ENCODE data around the gene PLEKHG1. TPM values are rescaled to one million over a fixed set of nuclear protein-coding genes. Genes with fewer than 3 reads are reported as not detected.

PLEKHG1 gene
- total RNA-seq, 1 donor: 1.9 TPM

- no peak for DNase-seq (ENCODE audit: low read depth in 2 of 3, low spot score in 2 of 3)
These were observed 37.6 kb downstream of the PLEKHG1 start for GRCh38 chr6:150637266-150637665.

- no peak for DNase-seq (ENCODE audit: low read depth in 2 of 3, low spot score in 2 of 3)
These were observed 38.6 kb downstream of the PLEKHG1 start for GRCh38 chr6:150638267-150638666.

DNA sequence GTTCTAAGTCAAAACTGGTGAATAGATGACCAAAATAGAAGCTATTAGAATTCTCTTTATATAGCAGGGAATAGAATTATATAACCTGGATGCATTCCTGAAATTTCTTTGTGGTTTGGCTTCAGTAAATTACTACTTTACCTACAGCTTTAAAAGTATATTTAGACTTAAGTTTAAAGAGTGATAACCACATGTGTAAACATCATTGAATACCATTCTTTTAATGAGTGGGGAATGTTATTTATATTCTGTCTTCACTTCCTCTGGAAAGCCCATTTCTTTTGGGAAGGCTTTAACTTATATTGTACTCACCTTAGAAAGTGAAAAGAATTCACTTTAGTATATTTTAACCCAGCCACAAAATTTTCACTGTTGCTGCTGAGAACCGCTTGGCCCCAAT is 39.1 kb downstream of the PLEKHG1 start:
- no peak for DNase-seq (ENCODE audit: low read depth in 2 of 3, low spot score in 2 of 3)

- no peak for DNase-seq (ENCODE audit: low read depth in 2 of 3, low spot score in 2 of 3)
These were observed 40.2 kb downstream of the PLEKHG1 start for GRCh38 chr6:150639823-150640331.

DNA sequence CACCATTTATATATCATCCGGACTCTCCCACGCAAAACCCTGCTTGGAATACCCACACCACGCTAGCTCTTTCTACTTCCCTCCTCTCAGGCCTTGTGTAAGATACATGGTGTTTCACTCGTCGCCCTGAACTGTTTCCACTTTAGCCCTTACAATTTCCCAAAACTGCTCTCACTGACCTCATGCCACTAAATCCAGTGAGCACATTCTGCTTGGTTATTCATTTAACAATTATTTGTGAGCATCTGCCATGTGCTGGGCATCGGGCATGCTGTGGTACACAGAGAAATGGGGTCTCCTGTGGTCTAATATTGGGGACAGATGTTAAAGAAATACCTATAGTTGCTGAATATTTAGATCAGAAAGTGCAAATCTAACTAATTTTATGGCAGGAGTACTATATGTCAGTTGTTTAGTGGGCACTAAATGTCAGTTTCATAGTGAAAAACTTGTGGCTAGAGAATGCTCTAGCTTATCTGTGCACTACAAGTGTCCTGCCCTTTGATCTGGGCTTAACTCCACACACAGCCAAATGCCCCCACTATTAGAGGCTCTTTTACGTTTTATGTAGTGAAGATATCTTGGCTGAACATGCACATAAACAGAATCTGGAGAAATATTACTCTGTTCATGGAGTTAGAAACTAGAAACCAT is 41.0 kb downstream of the PLEKHG1 start:
- no peak for DNase-seq (ENCODE audit: low read depth in 2 of 3, low spot score in 2 of 3)

DNA sequence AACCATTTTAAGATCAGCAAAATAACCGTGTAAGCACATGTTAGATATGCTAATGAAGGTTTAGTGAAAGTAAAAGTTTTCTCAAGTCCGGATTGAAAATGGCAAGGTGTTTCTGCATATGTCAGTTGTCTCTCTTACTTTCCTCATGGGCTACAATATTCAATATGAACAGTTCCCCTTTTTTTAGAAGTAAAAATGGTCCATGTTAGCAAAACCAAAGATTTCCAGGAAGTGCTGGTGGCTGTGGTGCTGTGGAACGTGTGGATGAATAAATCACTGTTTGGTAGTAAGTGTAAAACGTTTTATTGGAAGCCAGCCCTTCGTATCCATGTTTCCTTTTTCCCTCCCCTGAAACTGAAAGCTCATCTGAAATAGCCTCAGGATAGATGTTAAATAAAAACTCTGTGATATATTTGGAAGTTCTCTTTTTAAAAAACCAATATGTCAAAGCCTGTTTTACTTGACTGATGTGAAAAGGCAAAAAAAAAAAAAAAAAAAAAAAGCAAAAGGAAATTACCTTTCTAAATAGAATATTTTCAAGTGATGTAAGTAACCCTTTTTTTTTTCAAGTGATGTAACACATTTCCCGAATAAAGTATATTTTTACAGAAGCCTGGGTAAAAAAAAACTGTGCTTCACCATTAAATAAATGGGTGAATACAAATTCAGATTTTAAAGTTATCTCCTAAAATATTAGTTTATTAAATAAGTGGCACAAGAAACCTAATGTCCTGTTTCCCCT is 41.9 kb downstream of the PLEKHG1 start:
- peak in 2 of 3 donors; percentile 36 to 65 for DNase-seq (ENCODE audit: low read depth in 2 of 3, low spot score in 2 of 3)

DNA sequence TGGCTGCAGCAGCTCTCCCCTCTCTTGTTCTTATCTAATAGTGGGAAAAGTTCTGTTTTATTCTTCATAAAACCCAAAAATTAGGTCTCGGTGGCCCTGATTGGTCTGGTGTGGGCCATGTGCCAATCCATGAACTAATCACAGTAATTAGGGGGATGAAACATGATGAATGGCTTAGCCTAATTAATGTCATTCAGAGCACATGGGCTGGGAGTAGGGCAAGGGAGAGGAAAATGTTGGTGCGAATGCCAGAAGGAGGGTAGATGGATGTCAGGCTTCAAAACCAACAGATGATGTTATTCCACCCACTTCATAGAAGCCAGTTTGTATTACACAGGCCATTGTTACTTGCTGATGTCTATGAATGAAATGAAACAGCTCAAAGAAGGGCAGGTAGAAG is 46.5 kb downstream of the PLEKHG1 start:
- DNase-seq (ENCODE audit: low read depth in 2 of 3, low spot score in 2 of 3): no peak

DNA sequence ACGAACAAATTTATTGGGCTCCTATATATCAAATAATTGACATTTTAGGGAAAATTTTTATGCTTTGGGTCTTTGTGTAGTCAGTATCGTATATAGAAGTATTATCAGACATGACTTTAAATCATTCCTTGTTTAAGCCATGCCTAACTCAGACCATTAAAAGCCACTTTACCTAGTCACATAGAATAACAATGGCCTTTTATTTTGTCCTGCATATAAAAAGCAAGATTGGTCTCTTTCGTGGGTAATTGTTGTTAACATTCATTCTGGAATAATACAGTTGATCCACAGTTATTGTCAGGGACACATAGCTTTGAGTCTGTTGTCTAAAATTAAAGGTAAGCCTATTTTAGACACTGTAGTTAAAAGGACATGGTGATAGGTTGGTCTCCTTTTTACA is 47.4 kb downstream of the PLEKHG1 start:
- DNase-seq (ENCODE audit: low read depth in 2 of 3, low spot score in 2 of 3): no peak

Other genes with a start within 250 kb of the PLEKHG1 start
- under 0.01 TPM for gene IYD, start 230.9 kb upstream of the PLEKHG1 start, total RNA-seq

Measured in hematopoietic multipotent progenitor cell (in vitro differentiated cells).